ENCODE measurements around the gene ARHGEF10L.

Gene ARHGEF10L

DNA sequence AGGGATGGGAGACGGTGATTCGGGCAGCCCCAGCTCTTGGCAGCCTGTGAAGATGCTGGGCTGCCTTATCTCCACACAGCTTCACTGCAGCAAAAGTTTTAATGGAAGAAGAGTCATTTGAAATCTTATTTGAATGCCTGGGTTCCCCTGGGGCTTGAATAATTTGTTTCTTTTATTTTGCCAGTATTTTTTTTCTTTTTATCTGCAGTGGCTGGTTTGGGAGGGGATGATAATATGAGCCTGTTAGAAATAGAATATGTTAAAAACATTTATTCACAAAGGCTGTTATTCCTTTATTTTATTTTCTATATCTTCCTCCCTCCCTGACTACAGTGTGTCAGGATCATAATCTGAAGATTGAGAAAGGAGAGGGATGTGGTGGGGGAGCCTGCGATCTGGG lies 103.4 kb downstream of the ARHGEF10L start:
- H3K27ac ChIP-seq (ENCODE audit: insufficient read depth, low read length, poor library complexity, severe bottlenecking), result no peak overlapping the region
- no peak for DNase-seq
- no peaks in the 10 kb centered on the region for H3K36me3 ChIP-seq (ENCODE audit: control insufficient read depth, insufficient read depth, low read length)

DNA sequence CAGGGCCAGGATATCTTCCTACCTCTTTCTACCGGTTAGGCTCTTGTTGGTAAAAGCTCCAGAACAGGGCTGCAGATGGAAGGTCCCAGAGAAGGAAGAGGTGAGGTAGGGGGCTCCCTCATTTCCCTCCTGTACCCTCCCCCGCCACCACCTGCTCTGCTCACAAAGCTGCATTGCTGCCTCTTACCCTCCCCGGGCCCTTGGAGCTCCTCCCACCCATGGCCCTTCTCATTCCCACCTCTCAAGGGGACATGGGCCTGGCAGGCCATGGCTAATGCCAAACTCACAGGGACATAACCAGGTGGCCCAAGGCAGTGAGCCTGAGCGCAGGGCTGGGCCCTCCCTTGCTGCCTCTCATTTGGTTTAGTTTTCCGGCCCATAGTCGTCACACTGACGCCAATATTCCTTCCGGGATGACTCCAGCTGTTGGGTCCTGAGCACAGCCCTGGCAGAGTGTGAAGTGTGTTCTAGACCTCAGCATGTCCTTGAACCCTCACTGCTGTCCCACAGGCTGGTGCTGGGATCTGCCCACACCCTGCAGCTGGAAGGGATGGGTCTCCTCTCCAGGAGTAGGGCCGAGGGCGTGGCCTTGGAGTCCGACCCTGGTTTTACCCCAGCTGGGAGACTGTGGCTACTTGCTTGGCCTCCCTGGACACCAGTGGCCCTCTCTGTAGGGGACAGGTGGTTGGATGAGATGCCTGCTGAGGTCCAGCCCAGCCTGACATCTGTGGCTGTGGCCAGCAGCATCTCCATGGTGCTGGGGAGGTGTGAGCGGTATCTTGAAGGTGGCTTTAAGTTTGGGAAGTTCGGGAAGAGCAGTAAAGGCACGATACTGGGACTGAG lies 104.6 kb downstream of the ARHGEF10L start:
- no peak overlapping the region for H3K4me3 ChIP-seq (ENCODE audit: insufficient read depth, low read depth, low read length, poor library complexity, severe bottlenecking)
- no peaks in the 10 kb centered on the region for H3K27me3 ChIP-seq (replicated peaks; ENCODE audit: control insufficient read depth, insufficient read depth, low read length, poor library complexity, severe bottlenecking)
- no peak for DNase-seq
- no peaks in the 10 kb centered on the region for H3K36me3 ChIP-seq (ENCODE audit: control insufficient read depth, insufficient read depth, low read length)
- H3K4me1 ChIP-seq (ENCODE audit: control insufficient read depth, insufficient read depth, low read length, poor library complexity, severe bottlenecking), result no peaks in the 10 kb centered on the region
- no peaks in the 10 kb centered on the region for H3K9me3 ChIP-seq (ENCODE audit: control insufficient read depth, low read length)
- H3K27ac ChIP-seq (ENCODE audit: insufficient read depth, low read length, poor library complexity, severe bottlenecking), result no peak overlapping the region

More for the DNA sequence above, 103.4 kb downstream of the ARHGEF10L start:
- no peaks in the 10 kb centered on the region for H3K27me3 ChIP-seq (replicated peaks; ENCODE audit: control insufficient read depth, insufficient read depth, low read length, poor library complexity, severe bottlenecking)
- no peaks in the 10 kb centered on the region for H3K4me1 ChIP-seq (ENCODE audit: control insufficient read depth, insufficient read depth, low read length, poor library complexity, severe bottlenecking)
- no peaks in the 10 kb centered on the region for H3K9me3 ChIP-seq (ENCODE audit: control insufficient read depth, low read length)
- no peak overlapping the region for H3K4me3 ChIP-seq (ENCODE audit: insufficient read depth, low read depth, low read length, poor library complexity, severe bottlenecking)

DNA sequence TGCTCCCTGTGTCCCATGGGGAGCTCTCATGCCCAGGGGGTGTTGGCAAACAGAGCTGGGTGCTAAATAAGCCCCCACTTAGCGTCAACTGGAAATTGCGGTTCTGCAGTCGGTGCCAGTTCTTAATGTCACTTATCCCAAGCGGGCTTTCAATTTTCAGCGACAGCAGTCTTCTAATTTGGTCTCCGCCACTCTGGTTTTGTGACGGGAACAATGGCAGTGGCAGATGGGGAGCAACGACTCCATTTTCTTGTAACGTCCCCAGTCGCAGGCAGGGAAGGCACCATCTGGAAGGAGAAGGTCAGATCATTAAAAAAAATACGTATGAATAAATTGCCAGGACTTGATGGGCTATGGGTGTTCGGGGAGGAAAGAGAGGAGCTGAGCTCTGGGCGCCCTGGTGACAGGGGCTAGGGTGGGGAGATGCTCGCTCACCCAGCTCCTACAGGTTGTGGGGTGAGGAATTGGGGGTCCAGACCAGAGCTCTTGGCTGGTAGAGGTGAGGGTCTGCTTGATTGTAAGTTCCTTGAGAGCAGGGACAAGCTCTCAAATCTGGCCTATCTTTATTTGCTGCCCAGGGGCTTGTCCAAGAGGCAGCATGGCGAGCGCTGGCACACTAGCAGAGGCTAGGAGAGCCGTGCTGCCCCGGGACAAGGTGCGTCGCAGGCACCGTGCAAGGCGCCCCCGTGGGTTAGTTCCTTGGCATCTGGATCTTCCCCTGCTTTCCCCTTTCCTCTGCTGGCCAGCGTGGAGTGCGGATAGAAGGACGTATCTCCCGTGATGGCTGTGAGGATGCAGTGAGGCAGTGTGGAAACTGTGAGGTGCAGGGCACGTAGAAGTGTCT lies 105.8 kb downstream of the ARHGEF10L start:
- Histone ChIP-seq H3K27me3 (replicated peaks; ENCODE audit: control insufficient read depth, insufficient read depth, low read length, poor library complexity, severe bottlenecking) (no peaks in the 10 kb centered on the region), H3K4me3 (ENCODE audit: insufficient read depth, low read depth, low read length, poor library complexity, severe bottlenecking) (no peak overlapping the region), H3K27ac (ENCODE audit: insufficient read depth, low read length, poor library complexity, severe bottlenecking) (no peak overlapping the region), H3K9me3 (ENCODE audit: control insufficient read depth, low read length) (no peaks in the 10 kb centered on the region), H3K36me3 (ENCODE audit: control insufficient read depth, insufficient read depth, low read length) (no peaks in the 10 kb centered on the region), H3K4me1 (ENCODE audit: control insufficient read depth, insufficient read depth, low read length, poor library complexity, severe bottlenecking) (no peaks in the 10 kb centered on the region)
- no peak for DNase-seq

DNA sequence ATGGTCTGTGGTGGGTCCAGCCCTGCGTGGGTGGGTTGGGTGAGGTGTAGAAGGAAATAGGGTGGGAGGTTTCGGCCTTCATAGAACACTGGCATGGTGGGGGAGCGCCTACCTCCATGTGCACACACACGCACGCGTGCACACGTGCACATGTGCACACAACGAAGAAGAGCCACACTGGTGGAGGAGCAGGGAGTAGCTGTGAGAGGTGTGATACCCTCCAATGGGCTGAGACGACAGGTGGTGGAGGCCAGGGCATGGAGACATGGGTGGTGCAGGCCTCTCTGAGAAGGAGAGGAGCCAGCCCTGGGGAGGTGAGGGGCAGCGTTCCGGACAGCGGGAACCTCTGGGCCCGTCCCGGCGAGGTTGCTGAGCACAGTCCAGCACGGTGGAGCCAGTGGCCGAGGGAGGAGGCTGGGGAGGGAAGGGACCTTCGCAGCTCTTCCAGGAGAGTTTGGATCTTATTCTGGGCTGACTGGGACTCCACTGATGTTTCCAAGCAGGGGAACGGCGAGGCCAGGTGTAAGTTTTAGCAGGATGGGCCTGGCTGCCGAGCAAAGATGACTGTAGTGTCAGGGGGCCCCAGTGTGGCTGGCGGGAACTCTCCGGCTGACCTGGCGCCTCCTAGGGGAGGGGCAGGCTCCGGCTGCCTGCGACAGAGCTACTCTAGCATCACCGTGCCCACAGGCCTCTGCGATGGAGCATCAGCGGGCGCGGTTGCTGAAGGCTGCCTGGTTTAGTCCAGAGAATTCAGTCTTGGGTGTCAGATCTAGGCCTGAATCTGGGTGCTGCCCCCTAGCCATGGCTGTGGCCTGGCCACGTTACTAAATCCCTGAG lies 107.2 kb downstream of the ARHGEF10L start:
- DNase-seq, result no peak
- H3K27ac ChIP-seq (ENCODE audit: insufficient read depth, low read length, poor library complexity, severe bottlenecking), result no peak overlapping the region
- H3K4me3 ChIP-seq (ENCODE audit: insufficient read depth, low read depth, low read length, poor library complexity, severe bottlenecking), result no peak overlapping the region
- no peaks in the 10 kb centered on the region for H3K4me1 ChIP-seq (ENCODE audit: control insufficient read depth, insufficient read depth, low read length, poor library complexity, severe bottlenecking)
- no peaks in the 10 kb centered on the region for H3K9me3 ChIP-seq (ENCODE audit: control insufficient read depth, low read length)
- H3K36me3 ChIP-seq (ENCODE audit: control insufficient read depth, insufficient read depth, low read length), result no peaks in the 10 kb centered on the region
- no peaks in the 10 kb centered on the region for H3K27me3 ChIP-seq (replicated peaks; ENCODE audit: control insufficient read depth, insufficient read depth, low read length, poor library complexity, severe bottlenecking)

DNA sequence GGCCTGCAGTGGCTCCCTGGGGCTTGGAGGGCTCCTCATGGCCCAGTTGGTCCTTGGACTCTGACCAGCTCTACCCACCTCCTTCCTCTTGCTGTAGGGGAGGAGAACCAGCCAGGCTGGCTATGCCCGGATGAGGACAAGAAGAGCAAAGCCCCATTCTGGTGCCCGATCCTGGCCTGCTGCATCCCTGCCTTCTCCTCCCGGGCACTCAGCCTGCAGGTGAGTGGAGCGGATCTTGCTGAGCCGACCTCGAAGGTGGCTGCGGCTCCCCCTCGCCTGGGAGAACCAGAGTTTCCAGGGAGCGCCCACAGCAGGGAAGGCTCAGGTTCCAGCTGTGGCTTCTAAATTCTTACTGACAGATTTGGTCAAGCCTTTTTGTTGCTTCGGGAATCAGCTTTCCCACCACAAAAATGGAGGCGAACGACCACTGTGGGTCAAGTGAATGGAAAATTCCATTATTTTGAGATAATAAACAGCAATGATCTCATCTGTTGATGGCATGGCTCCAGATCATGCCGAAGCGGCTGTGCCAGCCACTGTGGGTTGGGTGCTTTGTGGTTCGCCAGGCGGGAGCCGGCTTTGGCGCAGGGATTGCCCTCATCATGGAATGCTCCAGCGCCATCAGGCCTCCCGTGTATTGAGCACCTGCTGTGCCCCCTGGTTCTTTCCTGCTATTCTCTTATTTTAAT lies 109.1 kb downstream of the ARHGEF10L start:
- no peaks in the 10 kb centered on the region for H3K4me1 ChIP-seq (ENCODE audit: control insufficient read depth, insufficient read depth, low read length, poor library complexity, severe bottlenecking)
- no peak overlapping the region for H3K27ac ChIP-seq (ENCODE audit: insufficient read depth, low read length, poor library complexity, severe bottlenecking)
- no peaks in the 10 kb centered on the region for H3K9me3 ChIP-seq (ENCODE audit: control insufficient read depth, low read length)
- no peak overlapping the region for H3K4me3 ChIP-seq (ENCODE audit: insufficient read depth, low read depth, low read length, poor library complexity, severe bottlenecking)
- H3K27me3 ChIP-seq (replicated peaks; ENCODE audit: control insufficient read depth, insufficient read depth, low read length, poor library complexity, severe bottlenecking), result no peaks in the 10 kb centered on the region
- no peak for DNase-seq
- no peaks in the 10 kb centered on the region for H3K36me3 ChIP-seq (ENCODE audit: control insufficient read depth, insufficient read depth, low read length)

DNA sequence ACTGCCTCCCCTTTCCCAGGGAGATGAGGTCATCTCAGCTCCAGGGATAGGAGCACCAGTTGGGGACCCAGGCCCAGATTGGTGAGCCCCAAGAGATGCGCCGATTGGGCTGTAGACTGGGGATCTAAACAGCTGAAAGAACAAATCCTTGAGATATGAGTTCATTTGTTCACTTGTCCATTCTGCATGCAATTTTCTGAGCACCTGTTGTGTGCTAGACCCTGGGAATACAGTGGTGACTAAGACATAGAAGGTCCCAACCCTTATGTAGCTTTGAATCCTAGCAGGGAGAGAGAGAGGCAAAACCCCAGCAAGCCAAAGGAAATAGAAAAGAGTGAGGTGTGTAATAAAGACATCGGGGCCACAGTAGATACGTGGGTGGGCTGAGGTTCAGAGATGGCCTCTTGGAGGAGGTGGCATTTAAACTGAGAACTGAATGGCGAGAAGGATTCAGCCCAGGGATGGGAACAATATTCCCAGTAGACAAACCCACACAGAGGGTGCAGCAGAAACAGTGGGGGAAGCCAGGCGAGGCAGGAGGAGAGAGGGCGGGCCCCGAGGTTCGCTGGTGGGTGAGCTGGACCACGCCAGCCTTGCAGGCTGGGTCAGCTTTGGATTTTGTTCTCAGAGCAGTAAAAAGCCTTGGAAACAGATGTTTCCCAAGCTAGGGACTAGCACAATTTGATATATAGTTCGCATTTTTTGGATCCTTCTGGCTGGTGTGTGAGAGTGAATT lies 110.0 kb downstream of the ARHGEF10L start:
- Histone ChIP-seq H3K36me3 (ENCODE audit: control insufficient read depth, insufficient read depth, low read length) (no peaks in the 10 kb centered on the region), H3K27me3 (replicated peaks; ENCODE audit: control insufficient read depth, insufficient read depth, low read length, poor library complexity, severe bottlenecking) (no peaks in the 10 kb centered on the region)

DNA sequence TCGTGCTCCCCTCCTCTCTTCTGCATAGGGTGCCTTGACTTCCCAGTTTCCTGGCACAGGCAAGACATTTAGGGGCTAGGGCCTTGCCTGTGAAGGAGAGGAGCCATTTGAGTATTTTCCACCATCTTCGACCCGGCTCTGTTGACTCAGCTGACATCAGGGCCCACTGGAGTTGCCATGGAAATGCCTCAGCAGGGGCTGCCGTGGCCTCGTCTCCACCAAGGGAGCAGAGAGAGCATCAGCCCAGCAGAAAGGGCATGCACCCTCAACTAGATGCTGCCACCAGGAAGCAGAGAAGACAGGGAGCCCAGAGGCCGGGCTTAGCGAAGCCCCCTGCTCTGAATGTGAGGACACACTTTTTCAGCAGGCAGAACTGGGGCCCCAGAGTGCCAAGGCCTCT lies 113.8 kb downstream of the ARHGEF10L start:
- Histone ChIP-seq H3K27ac (ENCODE audit: insufficient read depth, low read length, poor library complexity, severe bottlenecking) (no peak overlapping the region), H3K36me3 (ENCODE audit: control insufficient read depth, insufficient read depth, low read length) (no peaks in the 10 kb centered on the region), H3K9me3 (ENCODE audit: control insufficient read depth, low read length) (no peaks in the 10 kb centered on the region), H3K4me1 (ENCODE audit: control insufficient read depth, insufficient read depth, low read length, poor library complexity, severe bottlenecking) (no peaks in the 10 kb centered on the region), H3K27me3 (replicated peaks; ENCODE audit: control insufficient read depth, insufficient read depth, low read length, poor library complexity, severe bottlenecking) (no peaks in the 10 kb centered on the region), H3K4me3 (ENCODE audit: insufficient read depth, low read depth, low read length, poor library complexity, severe bottlenecking) (no peak overlapping the region)
- DNase-seq, result no peak

More for the DNA sequence above, 110.0 kb downstream of the ARHGEF10L start:
- H3K27ac ChIP-seq (ENCODE audit: insufficient read depth, low read length, poor library complexity, severe bottlenecking), result no peak overlapping the region
- no peak for DNase-seq
- H3K4me1 ChIP-seq (ENCODE audit: control insufficient read depth, insufficient read depth, low read length, poor library complexity, severe bottlenecking), result no peaks in the 10 kb centered on the region
- H3K4me3 ChIP-seq (ENCODE audit: insufficient read depth, low read depth, low read length, poor library complexity, severe bottlenecking), result no peak overlapping the region
- H3K9me3 ChIP-seq (ENCODE audit: control insufficient read depth, low read length), result no peaks in the 10 kb centered on the region

DNA sequence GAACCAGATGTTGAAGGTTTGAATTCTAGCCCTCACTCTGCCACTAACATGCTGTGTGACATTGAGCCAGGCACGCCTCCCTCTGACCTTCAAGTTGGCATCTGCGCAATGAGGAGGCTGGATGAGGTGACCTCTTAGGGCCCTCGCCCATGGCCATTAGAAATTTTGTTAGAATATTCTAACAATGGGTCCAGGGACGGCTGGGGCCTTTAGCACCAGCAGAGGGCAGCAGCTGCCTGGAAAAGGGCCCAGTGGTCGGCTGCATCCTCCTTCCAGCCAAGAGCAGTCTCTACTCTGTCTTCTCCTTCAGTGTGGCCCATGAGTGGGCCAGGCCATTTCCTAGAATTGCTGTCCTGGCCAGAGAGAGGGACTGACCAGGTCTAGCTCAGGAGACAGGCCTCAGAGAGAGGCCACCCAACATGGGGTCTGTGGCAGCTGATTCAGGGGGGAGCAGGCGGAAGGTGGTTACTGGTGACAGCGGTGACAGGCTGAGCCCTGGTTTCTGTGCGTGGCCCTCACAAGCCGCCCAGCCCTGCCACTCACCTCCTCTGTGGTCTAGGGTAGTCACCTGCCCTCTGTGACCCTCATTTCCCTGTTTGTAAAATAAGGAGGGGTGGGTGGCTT lies 114.3 kb downstream of the ARHGEF10L start:
- H3K36me3 ChIP-seq (ENCODE audit: control insufficient read depth, insufficient read depth, low read length), result no peaks in the 10 kb centered on the region
- no peaks in the 10 kb centered on the region for H3K27me3 ChIP-seq (replicated peaks; ENCODE audit: control insufficient read depth, insufficient read depth, low read length, poor library complexity, severe bottlenecking)
- no peak for DNase-seq
- H3K27ac ChIP-seq (ENCODE audit: insufficient read depth, low read length, poor library complexity, severe bottlenecking), result no peak overlapping the region
- H3K4me3 ChIP-seq (ENCODE audit: insufficient read depth, low read depth, low read length, poor library complexity, severe bottlenecking), result no peak overlapping the region
- no peaks in the 10 kb centered on the region for H3K9me3 ChIP-seq (ENCODE audit: control insufficient read depth, low read length)
- H3K4me1 ChIP-seq (ENCODE audit: control insufficient read depth, insufficient read depth, low read length, poor library complexity, severe bottlenecking), result no peaks in the 10 kb centered on the region
